ENCODE data around the gene SMARCB1.

The SMARCB1 gene

DNA sequence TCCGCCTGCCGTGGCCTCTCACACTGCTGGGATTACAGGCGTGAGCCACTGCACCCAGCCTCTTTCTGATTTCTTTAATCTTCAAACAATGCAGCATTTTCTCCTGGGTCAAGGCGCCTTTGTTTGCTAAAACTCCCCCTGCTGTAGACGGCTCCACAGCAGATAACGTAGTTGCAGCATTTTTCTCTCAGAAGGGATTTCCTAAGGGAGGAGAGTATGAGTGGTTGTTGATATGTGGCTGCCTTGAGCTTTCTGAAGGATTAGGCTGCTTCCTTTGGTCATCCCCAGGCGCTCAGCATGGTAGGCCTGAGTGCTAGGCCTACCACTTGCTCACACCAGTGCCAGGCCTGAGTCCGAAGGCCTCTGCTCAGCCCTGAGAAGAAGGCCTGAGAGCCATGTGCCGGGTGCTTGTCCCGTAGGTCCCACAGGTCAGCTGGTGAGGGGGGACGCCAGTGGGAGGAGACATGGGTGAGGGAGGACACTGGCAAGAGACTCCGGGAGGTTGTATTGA, 18.1 kb downstream of the SMARCB1 start:
- no peak for DNase-seq

DNA sequence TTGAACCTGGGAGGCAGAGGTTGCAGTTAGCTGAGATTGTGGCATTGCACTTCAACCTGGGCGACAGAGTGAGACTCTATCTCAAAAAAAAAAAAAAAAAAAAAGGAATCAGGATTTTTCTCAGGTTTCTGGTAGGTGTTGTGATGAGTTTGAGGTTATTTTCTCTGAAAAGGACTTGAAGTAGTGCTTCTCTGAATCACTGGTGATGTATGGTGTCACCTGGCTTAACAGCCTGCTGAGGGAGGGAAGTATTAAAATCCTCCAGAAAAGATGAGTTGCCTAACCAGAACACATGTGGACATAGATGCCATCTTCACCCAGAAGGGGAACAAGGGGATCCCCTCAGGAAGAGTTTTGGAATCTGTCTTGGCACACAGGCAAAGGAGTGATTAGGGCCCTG, 20.1 kb downstream of the SMARCB1 start:
- no peak for DNase-seq

DNA sequence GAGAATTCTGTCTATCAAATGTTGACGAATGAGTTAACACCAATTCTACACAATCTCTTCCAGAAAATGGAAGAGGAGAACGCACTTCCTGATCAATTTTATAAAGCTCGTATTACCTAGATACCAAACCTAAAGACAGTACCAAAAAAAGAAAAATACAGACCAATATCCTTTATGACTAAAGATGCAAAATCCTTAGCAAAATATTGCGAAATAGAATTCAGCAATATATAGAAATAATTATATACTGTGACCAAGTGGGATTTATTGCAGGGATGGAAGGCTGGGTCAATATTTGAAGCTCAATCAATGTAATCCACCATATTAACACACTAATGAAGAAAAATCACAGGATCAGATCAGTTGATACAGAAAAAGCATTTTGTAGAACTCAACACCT, 25.6 kb downstream of the SMARCB1 start:
- DNase-seq, result no peak

DNA sequence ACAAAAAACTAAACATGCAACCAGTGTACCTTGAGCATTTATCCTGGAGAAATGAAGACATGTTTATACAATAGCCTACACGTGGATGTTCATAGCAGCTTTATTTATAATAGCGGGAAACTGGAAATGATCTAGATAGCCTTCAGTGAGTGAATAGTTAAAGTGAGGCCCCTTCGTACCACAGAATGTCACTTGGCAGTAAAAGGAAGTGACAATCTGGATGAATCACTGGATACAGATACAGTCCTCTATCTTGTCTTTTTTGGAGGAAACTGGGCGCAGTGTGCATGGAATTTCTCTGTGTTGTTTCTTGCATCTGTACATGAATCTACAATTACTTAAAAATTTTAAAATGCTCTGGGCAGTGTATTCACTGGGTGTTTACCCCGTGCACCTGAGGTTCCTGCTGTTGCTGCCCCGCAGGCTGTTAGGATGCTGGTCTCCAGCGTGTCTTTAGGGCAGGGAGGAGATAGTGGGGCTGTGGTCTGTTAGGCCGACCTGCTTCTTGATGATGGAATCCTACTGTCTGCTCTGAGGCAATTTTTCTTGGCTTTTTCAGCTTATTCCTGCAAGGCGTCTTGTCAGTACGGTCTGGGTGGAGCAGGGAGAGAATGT, 28.9 kb downstream of the SMARCB1 start:
- no peak for DNase-seq

DNA sequence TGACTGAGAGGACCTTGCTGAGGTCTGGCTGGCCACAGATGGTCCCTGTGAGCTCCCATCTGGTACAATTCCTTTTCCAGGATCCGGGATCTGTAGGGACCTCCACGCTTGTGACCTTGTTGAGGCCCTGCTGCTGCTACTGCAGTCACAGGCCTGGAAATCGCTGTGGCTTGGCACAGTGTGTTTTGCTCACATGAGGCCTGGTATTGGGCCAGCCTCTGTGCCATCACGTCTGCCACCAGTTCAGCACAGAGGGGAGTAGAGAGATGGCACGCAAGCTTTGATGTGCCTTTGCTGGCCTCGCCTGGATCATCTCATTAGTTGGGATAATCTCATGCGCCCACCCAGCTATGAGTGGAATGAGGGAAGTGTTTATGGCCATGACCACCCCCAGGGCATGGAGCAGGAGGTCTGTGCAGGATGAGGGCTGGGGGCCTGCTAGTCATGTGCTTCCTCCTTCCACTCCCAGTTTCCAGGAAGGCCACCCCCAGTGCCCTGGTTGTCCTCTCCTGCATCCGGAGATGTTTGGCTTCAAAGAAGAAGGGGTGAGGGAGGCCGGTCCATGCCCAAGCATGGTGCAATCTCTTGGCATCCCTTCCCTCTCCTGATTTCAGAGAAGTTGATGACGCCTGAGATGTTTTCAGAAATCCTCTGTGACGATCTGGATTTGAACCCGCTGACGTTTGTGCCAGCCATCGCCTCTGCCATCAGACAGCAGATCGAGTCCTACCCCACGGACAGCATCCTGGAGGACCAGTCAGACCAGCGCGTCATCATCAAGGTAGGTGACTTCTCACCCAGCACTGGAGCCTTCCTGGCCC, 29.6 kb downstream of the SMARCB1 start:
- DNase-seq, result no peak

DNA sequence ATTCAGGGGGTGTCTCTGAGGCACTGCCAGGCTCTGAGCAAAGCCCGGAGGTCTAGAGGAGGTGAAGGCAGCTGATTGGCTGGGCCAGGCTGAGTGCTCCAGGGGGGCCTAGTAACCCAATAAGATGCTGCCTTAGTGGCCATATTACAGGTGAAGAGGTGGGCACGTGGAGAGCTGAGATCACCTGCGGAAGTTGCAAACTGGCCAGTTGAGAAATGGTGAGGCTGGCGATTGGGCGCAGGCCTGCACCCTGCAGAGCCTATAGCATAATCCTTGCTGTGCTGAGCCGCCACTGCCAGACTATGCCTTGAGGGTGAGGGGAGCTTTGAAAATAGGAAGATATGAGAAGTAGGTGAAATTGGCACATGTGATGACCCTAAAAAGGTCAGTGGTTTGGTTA, 30.4 kb downstream of the SMARCB1 start:
- DNase-seq, result no peak

DNA sequence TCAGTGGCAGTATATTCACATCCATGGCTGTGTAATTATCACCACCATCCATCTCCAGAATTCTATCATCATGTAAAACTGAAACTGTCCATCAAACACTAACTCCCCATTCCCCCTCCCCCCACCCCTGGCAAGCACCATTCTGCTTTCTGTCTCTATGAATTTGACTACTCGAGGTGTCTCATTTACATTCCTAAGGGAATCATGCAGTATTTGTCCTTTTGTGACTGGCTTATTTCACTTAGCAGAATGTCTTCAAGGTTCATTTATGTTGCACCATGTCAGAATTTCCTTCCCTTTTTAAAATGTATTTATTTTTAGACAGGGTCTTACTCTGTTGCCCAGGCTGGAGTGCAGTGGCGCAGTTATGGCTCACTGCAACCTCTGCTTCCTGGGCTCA, 31.8 kb downstream of the SMARCB1 start:
- DNase-seq, result no peak

DNA sequence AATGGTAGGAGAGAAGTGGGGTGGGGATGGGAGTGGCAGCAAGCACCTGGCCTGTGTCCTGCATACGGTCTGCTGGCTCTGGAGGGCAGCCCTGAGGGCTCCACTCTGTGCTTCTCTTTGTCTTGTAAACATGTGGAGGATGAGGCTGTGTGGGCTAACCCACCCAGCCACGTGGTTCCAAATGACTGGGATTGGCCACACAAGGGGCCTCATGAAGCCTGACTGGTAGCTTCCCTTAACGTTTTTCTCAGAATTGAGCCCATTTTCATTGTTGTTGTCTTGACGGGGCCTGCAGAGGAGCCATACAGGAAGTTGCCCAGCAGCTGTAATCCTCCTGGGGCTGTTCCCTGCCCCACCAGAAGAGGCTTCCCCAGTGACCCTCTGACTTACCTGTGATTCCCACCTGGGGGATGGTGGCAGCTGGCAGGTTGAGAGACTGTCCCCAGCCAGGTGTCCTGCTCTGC, 34.0 kb downstream of the SMARCB1 start:
- DNase-seq, result no peak

DNA sequence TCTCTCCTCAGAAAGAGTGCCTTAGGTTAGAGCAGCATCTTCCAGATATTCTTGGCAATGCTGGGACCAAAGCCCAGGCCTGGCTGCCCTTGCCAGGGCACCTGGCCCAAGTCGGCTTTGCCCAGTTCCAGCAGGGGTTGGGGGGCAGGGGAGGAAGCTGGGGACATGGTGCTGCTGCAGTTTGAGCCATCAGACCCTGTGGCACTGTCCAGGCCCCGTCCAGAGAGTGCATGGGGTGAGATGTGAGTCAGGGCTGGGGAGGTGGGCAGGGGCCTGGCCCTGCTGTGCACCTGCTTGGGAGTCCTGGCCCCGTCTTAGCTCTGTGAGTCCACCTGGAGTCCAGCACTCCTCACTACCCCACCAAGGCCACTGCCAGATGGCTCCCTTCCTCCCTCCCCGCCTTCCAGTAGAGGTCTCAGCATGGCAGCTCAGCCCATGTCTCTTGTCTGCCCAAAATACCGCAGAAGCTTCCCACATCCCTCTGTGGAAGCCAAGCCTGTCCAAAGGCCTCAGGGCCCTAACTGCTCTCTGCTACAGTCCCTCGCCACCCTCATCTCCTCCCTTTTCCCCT, 35.4 kb downstream of the SMARCB1 start:
- DNase-seq, result no peak

DNA sequence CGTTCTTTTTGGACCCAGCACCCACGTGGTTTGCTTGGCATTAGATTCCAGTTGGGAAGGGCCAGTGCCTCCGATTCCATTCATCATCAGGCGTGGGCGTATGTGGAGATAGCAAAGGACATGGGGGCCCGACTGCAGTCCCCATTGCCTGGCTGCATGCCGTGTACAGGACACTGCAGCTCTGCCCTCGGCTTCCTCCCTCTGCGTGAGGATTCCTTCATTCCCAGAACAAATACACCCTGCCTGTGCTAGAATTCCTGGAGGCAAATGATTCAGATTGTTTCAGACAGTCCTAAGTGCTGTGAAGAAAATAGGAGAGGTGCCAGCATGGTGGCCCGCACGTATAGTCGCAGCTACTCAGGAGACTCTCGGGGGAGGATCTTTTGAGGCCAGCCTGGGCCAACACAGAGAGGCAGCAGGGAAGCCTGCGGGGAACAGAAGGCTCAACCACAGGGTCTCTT, 36.6 kb downstream of the SMARCB1 start:
- no peak for DNase-seq

DNA sequence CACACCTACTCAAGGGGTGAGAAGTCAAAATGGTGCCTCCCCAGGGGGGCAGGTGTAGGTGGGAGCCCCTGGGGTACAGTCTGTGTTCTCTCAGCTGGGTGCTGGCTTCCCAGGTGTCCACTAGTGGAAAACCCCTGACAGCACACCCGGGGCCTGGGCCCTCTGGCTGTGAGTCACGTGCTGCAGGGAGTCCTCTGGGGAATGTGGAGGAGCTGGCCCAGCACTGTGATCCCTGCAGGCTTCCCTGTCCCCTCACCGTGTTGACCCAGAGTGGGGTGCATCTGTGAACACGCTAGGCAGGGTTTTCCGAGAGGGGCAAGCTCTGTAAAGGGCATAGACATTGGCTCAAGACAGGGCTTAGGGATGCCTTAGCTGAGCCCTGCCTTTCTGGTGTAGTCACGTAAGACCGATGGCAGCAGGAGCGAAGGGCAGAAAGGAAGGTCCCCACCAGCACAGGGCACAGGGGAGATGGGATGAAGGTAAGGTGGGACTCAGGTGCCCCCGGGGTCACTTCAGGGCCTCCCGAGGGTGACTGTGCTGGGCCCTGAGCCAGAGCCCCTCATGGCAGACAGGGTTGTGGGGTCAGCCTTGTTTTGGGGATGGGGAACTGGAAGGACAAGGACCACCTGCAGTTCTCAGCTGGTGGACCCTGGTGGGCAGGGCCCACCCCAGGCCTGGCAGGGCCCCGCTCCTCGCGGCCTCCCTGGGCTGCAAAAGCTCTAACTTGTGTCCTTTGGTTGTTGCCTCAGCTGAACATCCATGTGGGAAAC, 37.9 kb downstream of the SMARCB1 start:
- no peak for DNase-seq

DNA sequence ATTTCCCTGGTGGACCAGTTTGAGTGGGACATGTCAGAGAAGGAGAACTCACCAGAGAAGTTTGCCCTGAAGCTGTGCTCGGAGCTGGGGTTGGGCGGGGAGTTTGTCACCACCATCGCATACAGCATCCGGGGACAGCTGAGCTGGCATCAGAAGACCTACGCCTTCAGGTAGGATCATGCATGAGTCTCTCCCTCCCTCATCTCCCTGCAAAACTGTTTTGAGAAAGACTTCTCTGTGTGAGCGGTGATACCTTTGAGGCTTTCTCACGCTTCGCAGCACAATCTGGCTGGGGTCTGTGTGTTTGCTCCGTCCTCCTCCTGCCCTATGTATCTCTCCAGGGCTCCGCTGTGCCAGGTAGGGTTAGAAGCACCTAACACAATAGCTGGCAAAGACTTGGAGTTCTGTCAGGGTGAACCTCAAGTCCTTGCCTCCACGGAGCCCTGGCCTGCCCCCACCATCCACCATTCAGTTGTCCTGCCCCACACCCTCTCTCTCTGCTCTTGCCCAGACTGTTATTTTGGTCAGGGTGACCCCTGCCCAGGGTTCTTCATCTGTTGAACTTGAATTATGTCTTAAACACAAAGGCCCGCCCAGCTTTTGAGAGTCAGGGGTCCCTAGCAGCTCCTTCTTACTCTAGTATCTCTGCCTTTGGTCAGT, 38.6 kb downstream of the SMARCB1 start:
- DNase-seq, result no peak

DNA sequence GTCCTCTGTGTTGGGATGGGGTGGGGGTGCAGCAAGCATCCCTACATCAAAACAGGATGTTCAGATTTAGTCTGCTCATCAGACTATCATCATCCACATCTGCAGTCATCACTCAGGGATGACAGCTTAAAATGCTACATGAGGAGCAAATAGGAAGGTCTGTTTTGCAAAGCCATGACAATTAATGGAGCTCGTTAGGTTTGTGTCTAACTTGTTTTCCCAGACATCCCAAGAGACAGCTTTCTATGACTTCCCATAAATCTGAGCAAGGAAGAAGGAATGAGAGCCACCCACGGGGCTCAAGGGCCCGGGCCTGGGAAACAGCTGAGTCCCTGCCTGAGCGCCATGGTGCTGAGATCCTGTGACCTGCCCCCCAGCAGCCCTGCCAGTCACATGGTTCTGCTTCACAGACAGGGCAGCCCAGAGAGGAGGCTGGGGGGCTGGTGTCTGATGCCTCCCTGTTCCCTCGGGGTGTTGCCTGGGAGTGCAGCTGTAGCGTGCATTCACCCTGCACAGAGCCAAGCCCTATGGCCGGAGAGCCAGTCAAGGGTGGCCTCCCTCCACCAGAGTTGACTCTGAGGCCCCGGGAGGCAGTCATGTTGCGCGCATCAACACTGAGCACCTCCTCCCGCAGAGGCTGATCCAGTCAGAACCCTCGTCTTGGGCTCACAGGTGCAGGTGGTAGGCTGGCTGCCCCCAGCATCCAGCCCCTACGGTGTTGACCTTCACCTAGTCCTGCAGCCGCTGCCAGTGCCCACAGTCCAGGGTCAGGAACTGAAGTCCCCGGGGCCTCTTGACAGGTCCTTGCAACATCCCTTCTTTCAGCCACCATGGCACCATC, 40.0 kb downstream of the SMARCB1 start:
- no peak for DNase-seq

DNA sequence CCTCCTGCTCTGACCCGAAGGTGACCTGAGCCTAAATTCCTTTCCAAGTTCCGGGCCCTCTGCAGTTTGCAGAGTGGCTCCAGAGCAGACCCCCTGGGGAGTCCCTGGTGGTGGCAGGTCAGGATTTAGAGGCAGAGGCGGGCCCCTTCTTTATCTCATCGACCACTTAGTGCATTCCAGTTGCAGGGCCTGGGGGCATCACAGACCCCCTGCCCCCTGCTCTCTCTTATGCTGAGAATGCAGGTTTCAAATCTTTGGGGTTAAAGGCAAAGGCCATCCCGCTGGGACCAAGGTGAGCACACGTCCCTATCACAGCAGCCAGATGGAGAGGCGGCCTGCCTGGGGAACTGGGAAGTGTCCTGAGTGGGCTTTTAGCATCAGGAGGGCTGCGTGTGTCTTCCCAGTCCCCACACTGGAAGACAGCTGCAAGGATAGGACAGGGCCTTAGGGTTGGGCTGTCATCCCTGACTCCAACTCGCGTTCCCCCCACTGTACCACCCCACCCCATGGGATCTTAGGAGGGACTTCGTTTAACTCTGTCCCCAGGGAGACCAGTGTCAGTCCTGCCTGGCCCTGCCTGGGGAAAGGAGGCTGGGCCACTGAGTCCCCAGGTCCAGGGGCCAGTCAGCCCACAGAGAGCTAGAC, 40.7 kb downstream of the SMARCB1 start:
- DNase-seq, result no peak

DNA sequence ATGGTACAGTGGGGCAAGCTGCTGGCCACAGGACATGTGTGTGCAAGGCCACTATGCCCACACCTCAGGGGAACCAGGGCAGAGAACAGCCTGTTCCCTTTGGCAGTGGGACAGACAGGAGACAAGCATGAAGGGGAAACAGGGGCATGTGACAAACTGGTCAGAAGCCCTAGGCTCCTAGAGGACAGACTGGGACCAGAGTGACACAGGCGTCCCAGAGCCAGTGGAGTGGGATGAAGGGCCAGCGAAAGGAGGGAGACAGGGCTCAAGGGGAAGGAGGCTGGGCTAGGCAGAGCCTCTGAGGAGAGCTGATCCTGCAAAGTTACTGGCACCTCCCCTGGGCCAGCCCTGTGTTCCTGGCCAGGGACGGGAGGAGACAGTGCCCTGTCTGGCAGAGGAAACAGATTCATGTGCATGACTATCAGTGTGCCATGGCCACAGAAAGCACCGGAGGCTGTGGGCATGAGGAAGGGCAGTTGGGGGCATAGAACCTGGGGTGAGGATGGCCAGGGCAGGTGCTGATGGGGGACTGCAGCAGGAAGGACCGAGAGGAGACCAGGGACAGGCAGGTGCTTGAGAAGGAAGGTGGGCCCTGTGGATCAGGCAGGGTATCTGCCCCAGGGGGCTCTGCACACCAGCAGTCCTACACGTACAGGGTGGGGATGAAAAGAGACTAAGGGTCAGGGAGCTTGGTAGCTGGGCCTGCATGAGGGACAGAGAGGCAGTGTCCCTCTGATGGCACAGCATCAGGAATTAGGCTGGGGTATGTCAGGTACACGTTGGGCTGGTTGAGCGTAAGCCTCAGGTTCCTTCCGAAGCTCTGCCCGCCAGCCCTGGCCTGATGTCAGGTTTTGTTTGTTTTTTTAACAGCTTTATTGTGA, 42.3 kb downstream of the SMARCB1 start:
- no peak for DNase-seq

DNA sequence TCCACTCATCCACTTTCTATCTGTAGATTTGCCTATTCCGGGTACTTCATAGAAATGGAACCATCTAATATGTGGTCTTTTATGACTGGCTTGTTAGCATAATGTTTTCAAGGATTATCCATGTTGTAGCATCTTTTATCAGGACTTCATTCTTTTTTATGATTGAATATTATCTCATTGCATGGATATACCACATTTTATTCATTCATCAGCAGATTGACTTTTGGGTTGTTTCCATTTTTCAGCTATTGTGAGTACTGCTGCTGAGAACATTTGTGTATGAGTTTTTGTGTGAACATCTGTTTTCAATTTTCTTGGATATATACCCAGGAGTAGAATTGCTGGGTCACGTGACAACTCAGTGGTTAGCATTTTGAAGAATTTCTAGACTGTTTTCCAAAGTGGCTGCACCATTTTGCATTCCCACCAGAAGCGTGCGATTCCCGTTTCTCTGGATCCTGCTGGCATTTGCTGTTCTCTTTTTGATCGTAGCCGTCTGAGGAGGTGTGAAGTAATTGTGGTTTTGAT, 43.1 kb downstream of the SMARCB1 start:
- no peak for DNase-seq

DNA sequence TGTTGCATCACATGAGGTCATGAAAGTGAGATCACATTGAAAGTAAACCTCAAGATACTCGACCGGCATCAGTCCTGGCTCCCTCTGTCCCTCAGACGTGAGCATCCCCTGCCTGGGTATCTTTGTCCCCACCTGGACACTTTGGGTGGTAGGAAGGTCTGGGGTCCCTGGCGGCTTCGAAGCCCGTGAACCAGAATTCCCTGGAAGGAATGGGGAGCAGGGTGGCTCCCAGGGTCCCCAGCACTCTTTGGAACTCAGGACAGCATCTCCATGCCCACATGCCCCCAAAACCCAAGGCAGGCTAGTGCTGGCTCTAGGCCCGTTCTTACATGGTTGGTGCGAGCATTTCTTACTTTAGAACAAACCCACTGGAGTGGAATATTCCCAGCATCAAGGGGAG, 44.5 kb downstream of the SMARCB1 start:
- DNase-seq, result no peak

DNA sequence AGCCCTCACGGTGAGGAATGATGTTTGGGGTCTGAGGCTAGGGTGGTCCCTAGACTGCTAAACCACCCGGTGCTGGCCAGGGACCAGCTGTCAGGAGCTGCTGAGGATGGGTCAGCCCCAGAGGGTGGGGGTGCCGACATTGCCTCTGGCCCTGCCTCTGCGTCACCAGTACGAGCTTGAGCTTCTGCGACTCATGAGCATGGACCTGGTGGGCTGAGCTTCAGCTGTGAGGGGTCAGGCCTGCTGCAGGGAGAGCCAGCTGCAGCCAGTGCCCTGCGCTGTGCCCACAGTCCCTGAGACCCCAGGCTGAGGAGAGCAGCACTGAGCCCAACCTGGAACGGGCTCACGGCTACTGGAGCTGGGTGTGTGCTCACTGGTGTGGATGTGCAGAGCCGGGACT, 45.0 kb downstream of the SMARCB1 start:
- DNase-seq, result no peak

DNA sequence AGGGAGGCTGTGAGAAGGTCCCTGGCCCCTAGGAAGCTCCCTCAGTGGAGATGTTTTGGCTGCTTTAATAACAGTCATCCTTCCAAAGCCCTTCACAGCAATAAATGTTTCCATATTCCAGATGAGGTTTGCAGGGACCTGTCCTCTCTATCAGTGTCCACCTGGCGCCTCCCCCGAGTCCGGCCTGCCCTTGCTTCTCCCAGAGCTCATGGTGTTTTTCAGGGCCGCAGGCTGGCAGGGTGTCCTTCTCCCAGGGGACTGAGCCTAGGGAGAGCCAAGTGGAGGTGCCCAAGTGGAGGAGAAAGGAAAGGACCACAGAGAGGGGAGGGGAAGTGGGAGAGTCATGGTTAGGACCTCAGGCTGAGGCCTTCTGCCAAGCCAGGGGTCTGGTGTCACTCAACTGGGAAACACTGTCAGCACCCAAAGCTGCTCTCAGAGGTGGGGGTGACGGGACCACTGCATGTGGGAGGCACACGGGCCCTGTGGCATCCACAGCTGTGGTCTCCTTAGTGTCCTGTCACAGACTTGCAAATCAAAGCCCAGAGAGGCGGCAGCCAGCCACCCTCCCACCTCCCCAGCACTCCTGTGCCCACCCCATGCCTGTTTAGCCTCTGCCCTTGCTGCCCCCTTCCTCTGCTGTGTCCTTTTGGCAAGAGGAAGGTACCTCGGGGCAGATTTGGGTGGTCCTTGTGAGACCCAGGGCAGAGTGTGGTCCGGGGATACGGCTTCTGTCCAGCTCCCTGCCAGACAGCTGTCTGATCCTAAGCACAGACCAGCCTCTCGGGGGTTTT, 45.7 kb downstream of the SMARCB1 start:
- no peak for DNase-seq
